Bone marrow (tissue), 2 donors: ENCODE data around the gene SIGLEC8.
"Not testable (repeated sequence)": the region's sequence is repeated elsewhere in the genome, so short reads cannot be mapped to it uniquely, and the experiment has no call there.

Experiments used
- DNase-seq, 2 donors: peaks; one replicate each; lab custom pipeline; 2025; lab: John Stamatoyannopoulos, UW

SIGLEC8 gene

DNA sequence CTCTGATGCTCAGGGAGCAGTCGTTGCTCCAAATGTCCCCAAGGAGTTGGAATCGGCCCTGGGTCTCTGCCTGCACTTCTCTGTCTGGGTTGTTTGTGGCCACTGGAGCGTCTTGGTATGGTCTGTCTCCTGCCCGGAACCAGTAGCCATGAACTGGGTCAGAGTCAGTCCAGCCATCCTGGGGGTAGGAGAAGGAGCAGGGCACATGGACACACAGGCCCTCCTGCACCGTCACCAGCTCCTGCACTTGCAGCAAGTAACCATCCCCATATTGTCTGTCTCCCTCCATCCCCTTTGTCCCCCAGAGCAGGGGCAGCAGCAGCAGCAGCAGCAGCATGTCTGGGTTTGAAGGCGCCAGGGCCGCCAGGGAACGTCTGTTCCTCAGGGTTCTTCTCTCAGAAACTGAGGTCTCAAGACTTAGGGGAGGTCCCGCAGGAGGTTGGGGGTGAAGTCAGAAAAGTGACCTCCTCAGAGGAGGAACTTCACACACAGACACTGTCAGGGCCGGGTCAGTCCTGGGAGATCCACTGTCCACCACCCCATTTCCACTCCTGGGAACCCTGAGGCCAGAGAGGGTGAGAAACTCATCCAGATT lies at the start of gene SIGLEC8:
TSS of gene SIGLEC8 (minus strand) at position 404 of the 595 bp plus-strand sequence. CDS start at position 337, 67 bp downstream.
- DNase-seq = no peak

DNA sequence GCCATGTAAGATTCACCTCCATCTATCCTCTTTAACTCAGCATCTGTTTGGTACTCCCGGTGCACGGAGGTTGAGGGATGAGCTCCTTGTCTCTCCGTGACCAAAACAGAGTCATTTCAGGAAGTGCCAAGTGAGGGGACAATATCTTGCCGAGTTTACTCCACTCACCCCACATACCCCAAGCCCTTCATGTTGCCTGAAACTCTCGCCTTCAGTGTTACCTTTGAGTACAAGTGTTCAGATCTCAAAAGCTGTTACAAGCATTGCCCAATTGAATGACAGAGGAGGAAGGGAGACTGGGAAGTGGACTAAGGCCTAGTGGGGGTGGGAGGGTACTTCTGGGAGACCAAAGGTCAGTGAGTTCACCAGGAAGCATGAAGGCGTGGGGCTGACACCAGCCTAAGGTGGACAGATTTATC lies 49.4 kb upstream of the SIGLEC8 start:
- no peak for DNase-seq

DNA sequence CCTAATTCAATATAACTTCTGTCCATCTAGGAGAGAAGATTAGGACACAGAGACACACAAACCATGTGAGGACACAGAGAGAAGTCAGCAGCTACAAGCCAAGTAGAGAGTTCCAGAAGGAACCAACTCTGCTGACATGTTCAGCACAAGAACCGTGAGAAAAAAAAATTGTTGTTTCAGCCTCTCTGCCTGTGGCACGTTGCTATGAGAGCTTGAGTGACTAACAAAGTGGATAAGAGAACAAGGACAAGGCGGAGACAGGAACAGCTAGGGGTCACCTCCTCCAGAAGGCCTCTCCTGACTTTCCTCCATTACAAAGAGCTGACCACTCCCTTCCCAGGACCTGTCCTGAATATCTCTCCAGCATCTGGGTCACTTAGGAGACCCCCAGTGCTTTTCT lies 48.9 kb upstream of the SIGLEC8 start:
- no peak for DNase-seq

DNA sequence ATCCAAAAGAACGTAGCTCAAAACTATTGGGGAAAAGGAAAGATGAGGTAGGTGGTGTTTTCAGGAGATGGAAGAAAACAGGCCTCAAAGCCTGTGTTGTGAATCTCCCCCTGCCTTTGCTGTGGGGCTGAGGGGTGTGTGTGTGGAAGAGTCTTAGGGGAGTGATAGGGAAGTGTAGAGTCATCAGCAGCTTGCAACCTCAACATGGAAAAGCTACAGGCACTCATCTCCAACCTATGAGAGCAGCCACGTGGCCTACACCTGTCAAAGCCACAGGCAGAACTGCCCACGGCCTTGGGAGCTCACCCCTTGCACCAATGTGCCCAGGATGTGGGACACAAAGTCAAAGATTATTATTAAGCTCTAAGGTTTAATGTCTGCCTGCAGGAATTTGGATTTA lies 47.6 kb upstream of the SIGLEC8 start:
- DNase-seq = no peak

DNA sequence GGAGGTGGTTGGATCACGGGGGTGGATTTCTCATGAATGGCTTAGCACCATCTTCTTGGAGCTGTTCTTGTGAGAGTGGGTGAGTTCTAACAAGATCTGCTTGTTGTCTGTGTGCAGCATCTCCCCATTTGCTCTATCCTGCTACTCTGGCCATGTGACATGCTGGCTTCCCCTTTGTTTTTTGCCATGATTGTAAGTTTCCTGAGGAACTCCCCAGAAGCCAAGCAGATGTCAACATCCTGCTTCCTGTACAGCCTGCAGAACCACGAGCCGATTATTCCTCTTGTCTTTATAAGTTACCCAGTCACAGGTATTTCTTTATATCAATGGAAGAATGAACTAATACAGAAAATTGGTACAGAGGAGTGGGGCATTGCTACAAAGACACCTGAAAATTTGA lies 45.6 kb upstream of the SIGLEC8 start:
- no peak for DNase-seq

DNA sequence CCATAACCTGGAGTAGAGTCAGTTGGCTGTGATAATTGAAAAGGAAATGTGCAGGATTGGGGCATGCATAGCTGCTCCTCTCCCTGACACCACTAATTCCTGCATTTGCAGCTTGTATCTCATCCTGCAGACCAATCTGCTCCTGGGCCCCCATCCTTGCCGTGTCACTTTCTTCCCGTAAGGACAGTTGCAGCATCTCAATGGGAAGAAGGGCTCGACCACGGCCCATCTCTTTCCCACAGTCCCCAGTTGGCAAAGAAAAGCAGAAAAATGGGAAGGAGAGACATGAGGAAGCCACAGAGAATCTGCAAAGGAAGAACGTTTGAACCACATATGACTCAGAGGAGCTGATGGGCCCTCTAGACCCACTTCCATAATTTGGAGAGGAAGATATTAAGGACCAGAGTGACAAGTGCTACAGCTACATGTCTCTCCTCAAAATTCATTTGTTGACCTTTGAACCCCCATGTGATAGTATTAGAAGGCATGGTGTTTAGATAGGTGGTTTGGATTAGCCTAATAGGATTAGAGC lies 45.1 kb upstream of the SIGLEC8 start:
- DNase-seq = peak in 1 of 2 donors; percentile 56

DNA sequence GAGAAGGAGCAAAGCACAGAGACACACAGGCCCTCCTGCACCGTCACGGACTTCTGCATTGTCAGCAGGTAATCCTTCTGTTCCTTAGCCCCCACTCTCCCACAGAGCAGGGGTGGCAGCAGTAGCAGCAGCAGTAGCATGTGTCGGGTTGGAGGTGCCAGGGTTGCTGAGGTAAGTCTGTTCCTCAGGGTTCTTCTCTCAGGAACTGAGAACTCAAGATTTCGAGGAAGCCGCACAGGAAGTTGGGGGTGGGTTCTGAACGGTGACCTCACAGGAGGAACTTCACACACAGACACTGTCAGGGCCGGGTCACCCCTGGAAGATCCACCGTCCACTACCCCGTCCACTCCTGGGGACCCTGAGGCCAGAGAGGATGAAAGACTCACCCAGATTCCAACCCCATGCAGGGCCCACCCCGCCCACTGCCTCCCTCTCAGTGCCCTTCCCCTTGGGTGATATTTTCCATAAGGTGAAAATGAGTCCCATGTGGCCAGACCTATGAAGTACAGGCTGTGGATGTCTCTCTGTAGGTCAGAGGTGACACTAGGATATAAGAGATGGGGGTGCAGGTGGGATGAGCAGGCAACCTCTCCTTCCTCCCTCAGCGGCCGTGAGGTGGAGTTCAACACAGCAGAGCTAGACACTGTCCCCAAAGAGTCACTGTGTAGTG lies 43.5 kb upstream of the SIGLEC8 start, which contains the start of gene SIGLEC12:
TSS of gene SIGLEC12 (minus strand) at position 207 of the 670 bp plus-strand sequence. CDS start at position 140, 67 bp downstream.
- peak; percentile 14 to 28 for DNase-seq

DNA sequence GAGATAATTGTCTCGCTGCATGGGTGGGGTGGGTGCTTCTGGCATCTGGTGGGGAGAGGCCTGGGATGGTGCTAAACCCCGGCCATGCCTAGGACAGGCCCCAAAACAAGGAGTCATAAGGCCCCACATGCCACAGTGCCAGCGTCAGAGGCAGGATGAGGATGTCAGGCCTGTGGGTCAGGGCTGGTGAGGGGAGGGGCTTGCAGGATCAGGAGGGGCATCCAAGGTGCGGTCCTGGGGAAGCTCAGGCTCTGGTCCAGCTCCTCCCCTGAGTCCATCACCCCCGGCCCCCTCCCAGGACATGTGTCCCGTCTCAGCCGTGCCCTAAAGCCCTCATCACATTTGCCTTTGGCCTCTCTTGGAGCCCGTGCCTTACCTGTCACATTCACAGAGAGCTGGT lies 42.7 kb upstream of the SIGLEC8 start:
- DNase-seq = not testable (repeated sequence)

DNA sequence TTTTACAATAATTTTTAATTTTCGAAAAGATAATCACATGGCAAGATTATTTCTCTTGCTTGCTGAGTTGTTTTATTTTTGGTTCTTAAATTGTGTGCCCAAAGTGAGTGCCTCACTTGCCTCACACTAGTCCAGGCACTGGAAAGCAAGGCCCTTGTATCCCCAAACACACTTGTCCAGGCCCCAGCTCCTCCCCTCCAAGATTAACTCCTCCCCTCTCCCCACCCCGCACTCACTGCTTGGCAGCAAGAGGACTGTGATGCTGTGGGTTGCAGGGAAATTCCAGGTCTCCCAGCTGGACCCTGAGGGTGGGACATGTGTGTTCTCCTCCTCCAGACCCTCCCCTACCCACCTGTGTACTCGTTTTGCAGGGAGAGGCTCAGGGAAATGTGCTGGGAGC lies 39.4 kb upstream of the SIGLEC8 start:
- DNase-seq = no peak

DNA sequence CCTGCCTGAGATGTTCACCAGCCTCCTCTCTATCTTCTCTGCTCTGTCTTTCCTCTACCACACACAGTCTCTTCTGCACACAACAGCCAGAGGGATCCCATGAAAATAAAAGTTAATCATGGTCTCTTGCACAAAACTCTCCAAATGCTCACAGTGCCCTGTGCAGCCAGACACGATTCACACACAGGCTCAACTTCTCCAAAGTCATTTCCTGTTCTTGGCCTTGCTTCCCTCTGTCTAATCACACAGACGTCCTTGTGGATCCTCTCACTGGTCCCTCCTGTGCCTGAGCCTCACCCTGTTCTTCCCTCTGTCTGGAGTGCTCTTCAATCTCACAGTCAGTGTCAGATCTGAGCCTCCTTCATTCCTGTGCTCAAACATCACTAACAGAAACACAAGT lies 35.5 kb upstream of the SIGLEC8 start:
- DNase-seq = no peak

DNA sequence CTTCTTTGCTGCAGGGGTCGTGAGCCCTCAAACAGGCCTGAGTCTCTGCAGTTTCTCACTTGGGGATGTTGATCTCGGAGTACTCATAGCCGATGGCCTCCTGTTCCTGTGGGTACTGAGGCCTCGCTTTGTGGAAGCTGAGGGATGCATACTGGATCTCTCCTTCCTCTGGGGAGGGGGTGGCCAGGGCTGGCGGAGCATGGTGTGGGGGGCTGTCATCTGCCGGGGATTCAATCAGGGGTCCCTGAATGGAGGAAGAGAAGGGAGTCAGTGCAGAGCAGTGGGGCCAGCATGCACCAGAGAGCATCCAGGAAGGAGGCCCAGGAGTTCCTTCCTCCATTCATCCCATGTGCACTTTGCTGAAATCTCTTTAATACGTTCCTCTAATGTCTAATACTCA lies 33.3 kb upstream of the SIGLEC8 start:
- no peak for DNase-seq

DNA sequence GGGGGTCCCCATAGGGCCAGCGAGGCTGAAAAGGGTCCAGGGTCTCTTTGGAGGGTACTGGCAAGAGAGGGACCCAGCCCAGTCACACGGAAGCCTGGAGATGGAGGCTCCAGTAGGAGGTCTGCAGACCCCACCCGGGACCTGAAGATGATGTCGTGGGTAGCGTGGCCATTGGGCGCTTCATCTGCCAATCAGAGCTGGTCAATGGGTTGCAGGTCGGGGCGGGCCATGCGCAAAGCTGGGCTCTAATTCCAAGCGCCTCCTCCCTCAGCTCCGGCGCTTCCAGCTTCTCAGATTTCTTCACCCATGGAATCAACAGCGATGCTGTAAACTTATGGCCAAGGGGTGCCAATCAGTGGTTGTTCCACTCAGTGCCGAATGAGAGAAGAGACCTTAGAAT lies 32.4 kb upstream of the SIGLEC8 start:
- DNase-seq = no peak

DNA sequence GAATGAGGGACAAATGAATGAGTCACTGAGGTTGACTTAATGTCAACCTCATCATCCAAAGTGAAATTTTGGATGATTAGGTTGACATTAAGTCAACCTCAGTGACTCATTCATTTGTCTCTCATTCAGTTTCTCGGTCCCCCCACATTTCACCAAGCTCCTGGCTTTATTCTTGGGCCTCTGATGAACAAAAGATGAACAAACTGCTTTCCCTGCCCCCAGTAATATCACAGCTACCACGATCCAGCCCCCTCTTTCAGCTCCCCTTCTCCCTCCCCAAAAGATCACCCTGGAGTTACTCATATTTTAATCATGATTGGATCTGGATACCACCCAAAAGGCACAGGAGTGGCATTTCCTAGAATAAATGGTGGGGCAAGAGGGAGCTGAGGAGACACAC lies 30.9 kb upstream of the SIGLEC8 start:
- no peak for DNase-seq

DNA sequence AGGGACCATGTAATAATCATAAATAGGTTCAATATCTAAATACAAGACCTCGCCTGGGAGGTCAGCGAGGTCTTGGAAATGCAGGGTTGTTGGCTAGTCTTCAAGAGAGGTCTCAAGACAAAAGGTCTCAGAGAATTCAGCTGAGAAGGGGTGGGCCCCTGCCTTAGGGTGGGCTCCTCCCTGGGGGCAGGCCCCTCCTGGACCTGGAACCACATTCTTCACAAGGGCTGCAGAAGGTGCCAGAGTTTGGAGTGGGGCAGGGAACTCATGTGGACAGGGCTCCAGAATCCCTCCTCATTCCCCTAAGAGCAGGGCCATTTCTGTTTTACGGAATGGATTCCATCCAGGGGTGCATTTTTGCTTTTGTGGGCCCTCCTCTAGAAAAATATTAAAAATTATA lies 30.2 kb upstream of the SIGLEC8 start:
- DNase-seq = no peak

DNA sequence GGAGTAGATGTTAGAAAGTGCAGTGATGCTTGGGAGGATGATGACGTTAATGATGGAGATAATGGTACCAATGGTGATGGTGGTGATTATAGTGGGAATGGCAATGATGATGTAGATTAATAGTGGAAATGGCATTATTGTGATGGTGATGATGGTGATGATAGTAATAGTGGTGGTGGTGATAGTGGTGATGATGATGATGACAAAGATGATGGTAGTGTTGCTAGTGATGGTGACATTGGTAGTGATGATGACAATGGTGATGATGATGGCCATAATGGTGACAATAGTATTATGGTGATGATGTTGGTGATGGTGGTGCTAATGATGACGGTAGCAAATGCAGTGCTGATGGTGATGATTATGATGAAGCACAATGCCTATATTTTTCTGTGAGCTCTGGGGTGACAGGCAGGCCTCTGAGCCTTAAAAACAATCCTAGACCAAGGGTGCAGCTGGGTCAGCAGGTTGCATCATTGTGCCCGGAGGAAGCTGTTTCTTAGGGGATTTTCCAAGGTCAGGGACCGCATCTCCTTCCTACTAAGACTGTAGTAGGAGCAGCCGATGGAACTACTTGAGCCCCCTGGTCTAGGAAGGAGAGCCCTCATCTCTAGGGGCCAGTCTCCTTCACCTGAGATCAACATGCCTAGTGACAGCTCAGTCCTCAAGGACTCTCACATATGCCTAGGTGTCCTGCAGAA lies 27.9 kb upstream of the SIGLEC8 start:
- no peak for DNase-seq

DNA sequence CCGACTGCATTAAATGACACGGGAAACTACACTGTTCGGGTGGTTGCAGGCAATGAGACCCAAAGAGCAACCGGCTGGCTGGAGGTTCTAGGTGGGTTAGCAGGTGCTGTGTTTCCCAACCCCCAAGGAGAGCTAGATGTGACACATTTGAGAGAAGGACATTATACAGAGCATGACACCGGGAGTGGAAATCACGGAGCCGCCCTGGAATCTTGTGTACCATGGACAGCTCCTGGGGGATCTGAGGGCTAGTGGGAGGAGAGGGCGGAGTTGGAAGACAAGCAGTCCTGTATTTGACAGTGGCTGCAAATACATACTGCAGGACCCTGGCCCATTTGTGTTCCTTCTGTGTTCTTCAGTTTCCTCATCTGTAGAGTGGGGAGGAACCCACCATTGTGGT lies 22.3 kb upstream of the SIGLEC8 start:
- DNase-seq = no peak

DNA sequence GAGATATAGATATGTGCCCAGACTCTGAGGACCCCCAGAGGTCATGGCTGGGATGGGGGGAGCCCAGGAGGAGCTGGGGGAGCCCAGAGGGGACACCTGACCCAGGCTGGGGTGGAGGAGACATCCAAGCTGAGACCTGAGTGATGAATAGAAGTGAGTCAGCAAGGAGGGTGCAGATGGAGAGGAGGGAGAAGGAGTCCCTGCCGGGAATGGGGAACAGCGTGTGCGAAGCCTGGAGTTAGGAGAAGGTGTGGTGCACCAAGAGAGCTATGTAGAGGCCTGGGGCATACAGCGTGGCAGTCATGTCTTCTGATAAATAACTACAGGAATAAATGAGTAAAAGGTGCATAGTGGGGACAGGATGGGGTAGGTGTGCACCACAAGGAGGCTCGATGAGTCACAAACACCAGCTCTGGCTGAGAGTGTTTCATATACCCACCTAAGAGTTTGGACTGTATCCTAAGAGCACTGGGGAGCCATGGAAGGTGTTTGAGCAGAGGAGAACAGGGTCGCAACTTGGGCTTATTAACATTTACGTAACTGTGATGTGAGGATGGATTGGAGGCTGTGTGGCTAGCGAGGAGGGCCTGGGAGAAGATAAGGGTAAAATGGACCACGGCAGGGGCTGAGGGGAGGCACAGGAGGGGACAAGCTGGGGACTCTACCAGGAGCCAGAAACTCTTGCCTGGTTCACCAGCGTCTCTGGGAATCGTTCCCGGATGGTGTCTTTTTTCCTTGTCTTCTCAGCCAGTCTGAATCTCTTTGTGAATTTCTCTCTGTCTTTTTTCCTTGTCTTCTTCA lies 21.5 kb upstream of the SIGLEC8 start:
- DNase-seq = no peak

DNA sequence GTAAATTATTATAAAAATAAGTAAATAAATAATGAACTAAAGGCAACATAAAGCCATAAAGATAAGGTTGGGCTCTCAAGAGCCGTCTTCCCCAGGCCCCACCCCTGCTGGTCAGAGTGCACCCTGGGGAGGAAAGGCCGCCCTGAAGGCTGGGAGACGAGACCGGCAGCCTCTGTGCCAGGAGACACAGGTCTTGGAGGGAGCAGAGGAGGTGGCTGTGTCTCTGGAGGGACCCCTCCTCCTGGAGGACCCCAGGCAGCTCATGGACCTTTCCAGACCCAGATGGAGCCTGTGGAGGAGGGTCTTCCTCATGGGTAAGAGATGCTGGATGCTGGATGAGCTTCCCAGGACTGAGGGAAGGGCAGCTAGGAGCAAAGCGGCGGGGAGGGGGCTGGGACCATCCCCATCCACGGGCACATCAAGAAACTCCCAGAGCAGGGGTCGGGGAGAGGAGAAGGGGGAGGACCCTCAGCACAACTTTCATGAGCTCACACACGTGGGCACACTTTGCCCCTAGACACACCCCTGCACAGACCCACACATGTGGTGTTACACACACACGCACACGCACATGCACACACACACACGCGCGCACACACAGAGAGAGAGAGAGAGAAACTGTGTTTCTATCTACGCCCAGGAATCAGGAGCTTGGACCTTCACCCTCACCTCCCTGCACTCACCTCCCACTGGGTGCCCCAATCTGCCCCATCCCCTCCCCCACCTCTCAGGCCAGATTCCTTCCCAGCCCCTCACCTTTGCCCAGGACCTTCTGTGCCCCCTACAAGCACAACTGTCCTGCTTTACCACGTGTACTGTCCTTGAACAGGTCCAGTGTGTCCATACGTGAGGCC lies 20.4 kb upstream of the SIGLEC8 start, which contains the start of gene CEACAM18:
TSS of gene CEACAM18 (plus strand) at position 159 of the 854 bp plus-strand sequence.
- no peak for DNase-seq

DNA sequence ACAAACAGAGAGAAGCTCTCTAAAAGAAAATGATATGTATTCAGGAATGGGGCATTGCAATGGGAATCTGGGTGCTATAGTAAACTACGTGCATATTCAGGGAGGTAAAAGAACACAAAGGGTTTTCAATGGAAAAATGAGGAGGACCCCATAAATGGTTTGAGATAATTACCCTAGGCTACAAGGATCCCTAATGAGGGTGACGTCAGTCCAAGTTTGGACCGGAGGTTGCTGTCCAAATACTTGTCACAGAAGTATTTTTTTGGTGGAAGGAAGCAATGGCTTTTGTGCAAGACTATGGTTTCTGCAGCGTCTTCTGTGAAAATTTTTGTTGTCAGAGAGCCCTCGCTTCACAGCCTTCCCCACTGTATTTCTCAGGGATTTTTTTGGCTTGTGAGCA lies 19.1 kb upstream of the SIGLEC8 start:
- no peak for DNase-seq

DNA sequence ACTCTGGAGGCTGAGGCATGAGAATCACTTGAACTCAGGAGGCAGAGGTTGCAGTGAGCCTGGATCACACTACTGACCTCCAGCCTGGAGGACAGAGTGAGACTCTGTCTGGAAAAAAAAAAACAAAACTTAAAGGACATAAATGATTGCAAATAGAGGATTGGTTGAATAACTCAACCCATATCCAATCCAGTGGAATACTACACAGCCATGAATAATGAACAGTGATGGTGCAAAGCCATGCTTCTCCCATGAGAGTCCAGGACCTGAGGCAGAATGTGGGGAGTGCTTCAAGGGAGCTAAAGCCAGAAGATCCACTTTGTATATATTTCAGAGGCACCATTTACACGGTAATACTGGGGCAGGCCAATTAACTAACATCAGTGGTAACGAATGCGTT lies 17.9 kb upstream of the SIGLEC8 start:
- no peak for DNase-seq
